IMR-90 (cell line): Measurements from ENCODE around the gene GPC5. TPM values are rescaled to one million over a fixed set of nuclear protein-coding genes. Genes with fewer than 3 reads are reported as not detected.

ENCODE experiments used
- ATAC-seq: fragments of 200-7000 bp; cut with Tn5 transposase; 2 replicates; pipeline ENCODE4 v1.9.1; 2020; ENCODE audit warnings: low read depth, mild to moderate bottlenecking, moderate library complexity
- BruUV-seq: library from RNA; stranded (reverse); fragments of 400-500 nt; replicated peaks from 2 replicates; lab custom pipeline; 2021; lab: Mats Ljungman, UMichigan
- CTCF ChIA-PET: fragments of 300-600 bp; formaldehyde crosslinking; extraction: SDS; loops from one replicate; lab custom pipeline; 2021; ENCODE audit warnings: antibody characterized with exemption; lab: Yijun Ruan, JAX
- POLR2A ChIA-PET: fragments of 300-600 bp; sonication (Branson Sonifier 250); formaldehyde crosslinking; loops from one replicate; lab custom pipeline; 2022; ENCODE audit warnings: antibody characterized with exemption; ENCODE audit not compliant: unreplicated experiment; lab: Charles Lee
- DNase-seq: peaks from one replicate; pipeline ENCODE4 v3.0.0; 2013
- H2AFZ ChIP-seq: replicated peaks from 2 replicates; pipeline ENCODE3; 2013; ENCODE audit warnings: low read length, mild to moderate bottlenecking; ENCODE audit not compliant: poor library complexity
- H2AK5ac ChIP-seq: 2 replicates; pipeline ENCODE4 v1.6.1; 2013; ENCODE audit warnings: low read depth, low read length, inconsistent platforms
- H2AK9ac ChIP-seq: replicated peaks from 2 replicates; pipeline ENCODE3; 2013; ENCODE audit warnings: mild to moderate bottlenecking, low read depth, low read length, moderate library complexity; ENCODE audit not compliant: poor library complexity
- H2BK120ac ChIP-seq: 2 replicates; pipeline ENCODE4 v1.6.1; 2013; ENCODE audit warnings: low read depth, low read length, inconsistent platforms
- H2BK15ac ChIP-seq: 3 replicates; pipeline ENCODE4 v1.6.1; 2013; ENCODE audit warnings: low read depth, low read length, inconsistent platforms
- H2BK20ac ChIP-seq: 2 replicates; pipeline ENCODE4 v1.6.1; 2013; ENCODE audit warnings: low read depth, mild to moderate bottlenecking, inconsistent platforms, low read length, moderate library complexity
- H2BK5ac ChIP-seq: 2 replicates; pipeline ENCODE4 v1.6.1; 2013; ENCODE audit warnings: mild to moderate bottlenecking, low read depth, low read length, inconsistent platforms; ENCODE audit not compliant: poor library complexity, severe bottlenecking
- H3K14ac ChIP-seq: replicated peaks from 2 replicates; pipeline ENCODE4 v1.6.1; 2013; ENCODE audit warnings: low read depth, low read length, inconsistent platforms
- H3K18ac ChIP-seq: 2 replicates; pipeline ENCODE4 v1.6.1; 2013; ENCODE audit warnings: low read depth, low read length, control low read depth
- H3K23ac ChIP-seq: 2 replicates; pipeline ENCODE4 v1.6.1; 2013; ENCODE audit warnings: low read depth, low read length, inconsistent platforms
- H3K27ac ChIP-seq: 2 replicates; pipeline ENCODE4 v1.5.1; 2013; ENCODE audit warnings: mild to moderate bottlenecking, control low read depth, low read length; ENCODE audit not compliant: insufficient read depth
- H3K27me3 ChIP-seq: 2 replicates; pipeline ENCODE4 v1.6.1; 2013; ENCODE audit warnings: low read length; ENCODE audit not compliant: control insufficient read depth, insufficient read depth
- H3K36me3 ChIP-seq: 2 replicates; pipeline ENCODE4 v1.6.1; 2013; ENCODE audit warnings: low read length, mixed read lengths; ENCODE audit not compliant: control insufficient read depth, insufficient read depth
- H3K4ac ChIP-seq: 2 replicates; pipeline ENCODE4 v1.6.1; 2013; ENCODE audit warnings: low read depth, low read length, inconsistent platforms
- H3K4me1 ChIP-seq: 2 replicates; pipeline ENCODE4 v1.6.1; 2013; ENCODE audit warnings: low read length, mixed read lengths; ENCODE audit not compliant: control insufficient read depth, insufficient read depth
- H3K4me2 ChIP-seq: 2 replicates; pipeline ENCODE4 v1.6.1; 2013; ENCODE audit warnings: low read depth, mild to moderate bottlenecking, control low read depth, low read length, moderate library complexity
- H3K4me3 ChIP-seq: 2 replicates; pipeline ENCODE4 v1.5.1; 2013; ENCODE audit warnings: low read depth, mild to moderate bottlenecking, control low read depth, low read length, moderate library complexity; ENCODE audit not compliant: insufficient read depth
- H3K56ac ChIP-seq: 2 replicates; pipeline ENCODE4 v1.6.1; 2013; ENCODE audit warnings: low read length, inconsistent platforms; ENCODE audit not compliant: insufficient read depth; ENCODE audit errors: extremely low read depth
- H3K79me1 ChIP-seq, 2 experiments: 2 replicates each; pipeline ENCODE4 v1.6.1; 2013; ENCODE audit warnings: low read length in 2 of 2, inconsistent platforms in 1 of 2, low read depth in 1 of 2
- H3K9ac ChIP-seq: 2 replicates; pipeline ENCODE4 v1.6.1; 2013; ENCODE audit warnings: low read depth, low read length, control low read depth
- H3K9me1 ChIP-seq: 2 replicates; pipeline ENCODE4 v1.6.1; 2013; ENCODE audit warnings: low read length, inconsistent platforms; ENCODE audit not compliant: insufficient read depth
- H3K9me3 ChIP-seq: 2 replicates; pipeline ENCODE4 v1.6.1; 2013; ENCODE audit warnings: low read length; ENCODE audit not compliant: control insufficient read depth, insufficient read depth
- H4K20me1 ChIP-seq: 2 replicates; pipeline ENCODE4 v1.6.1; 2013; ENCODE audit warnings: low read length, inconsistent platforms; ENCODE audit not compliant: insufficient read depth
- H4K5ac ChIP-seq: 2 replicates; pipeline ENCODE4 v1.6.1; 2013; ENCODE audit warnings: mild to moderate bottlenecking, low read depth, low read length, control low read depth
- H4K8ac ChIP-seq, 2 experiments: 2 replicates each; pipeline ENCODE4 v1.6.1; 2013; ENCODE audit warnings: low read depth in 2 of 2, low read length in 2 of 2, control low read depth in 1 of 2, inconsistent platforms in 1 of 2
- H4K91ac ChIP-seq: 2 replicates; pipeline ENCODE4 v1.6.1; 2013; ENCODE audit warnings: low read depth, low read length, inconsistent platforms; ENCODE audit not compliant: insufficient read depth
- MAFK ChIP-seq: IDR thresholded peaks from 2 replicates; pipeline ENCODE4 v1.6.1; 2012; ENCODE audit warnings: low read depth, low read length, improper control_type of control experiment
- RFX5 ChIP-seq: IDR thresholded peaks from 2 replicates; pipeline ENCODE4 v1.8.0; 2012; ENCODE audit warnings: low read depth, mild to moderate bottlenecking, low read length, moderate library complexity
- WGBS, 2 experiments: methylation state at CpG; one replicate each; pipeline versions ENCODE4 v1.1.5 to v1.1.7; 2013; ENCODE audit warnings: missing lambda C conversion rate in 2 of 2; ENCODE audit not compliant: insufficient read length in 1 of 2; ENCODE audit errors: extremely low coverage in 2 of 2; 5-methylcytosine and 5-hydroxymethylcytosine counted together
- dilution Hi-C: fragments of 300-500 bp; cut with HindIII; formaldehyde crosslinking; loops from one replicate; pipeline ENCODE4 v1.14.3; 2018; ENCODE audit warnings: low sequenced_read_pairs; ENCODE audit not compliant: unreplicated experiment
- in situ Hi-C: fragments of 300-500 bp; cut with MboI; formaldehyde crosslinking; loops from 3 replicates; pipeline ENCODE4 v1.14.3; 2019; ENCODE audit warnings: low sequenced_read_pairs, inconsistent platforms, mixed read lengths
- intact Hi-C: fragments of 100-400 bp; cut with micrococcal nuclease; formaldehyde crosslinking; loops from 2 replicates; pipeline ENCODE4 v1.10.0; 2022
- polyA plus RNA-seq, 3 experiments: library from polyadenylated mRNA; depleted of rRNA; stranded (reverse); fragments of >200 nt; gene quantifications; 2 replicates each; pipeline ENCODE4 v1.2.3, GENCODE V29; 2012; ENCODE audit warnings: low replicate concordance in 1 of 3
- total RNA-seq: library from RNA; depleted of rRNA; stranded (reverse); fragments of >200 nt; gene quantifications from 2 replicates; pipeline ENCODE4 v1.2.3, GENCODE V29; 2012

Gene GPC5
- total and polyA plus RNA-seq, 2 of the 4 experiments (the other 2 are of a cell fraction): 0.94 to 1.8 TPM

DNA sequence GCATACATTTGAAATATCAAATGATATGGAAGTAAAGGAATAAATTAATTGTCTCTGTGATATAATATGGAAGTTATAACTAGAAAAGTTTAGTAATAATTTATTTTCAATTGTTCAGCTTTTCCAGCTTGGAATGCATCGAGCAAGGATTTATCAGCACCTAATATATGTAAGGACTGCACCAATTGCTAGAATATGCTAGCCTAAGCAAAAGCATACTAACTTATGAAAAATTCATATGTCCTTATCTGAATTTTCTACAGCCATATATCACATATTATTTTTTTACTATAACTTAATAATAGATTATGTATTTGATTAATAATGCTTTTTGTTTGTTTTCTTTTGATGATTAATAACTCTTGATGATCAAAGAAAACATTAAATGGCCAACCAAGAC lies 979.0 kb downstream of the GPC5 start:
- H3K4me3 ChIP-seq: no peak overlapping the region
- H3K27ac ChIP-seq: no peak overlapping the region
- ChIA-PET POLR2A (no interaction called here), CTCF (no interaction called here)
- no peak overlapping the region for H3K4ac ChIP-seq
- H2BK5ac ChIP-seq: no peak overlapping the region
- no peaks in the 10 kb centered on the region for H3K4me1 ChIP-seq
- no TSS peak for BruUV-seq
- H3K36me3 ChIP-seq: no peaks in the 10 kb centered on the region
- H3K27me3 ChIP-seq: no peaks in the 10 kb centered on the region
- no peak overlapping the region for H3K18ac ChIP-seq
- in situ Hi-C loops: no loop called here
- DNase-seq (no peak), ATAC-seq (no peak)
- H4K20me1 ChIP-seq: no peaks in the 10 kb centered on the region
- no peaks in the 10 kb centered on the region for H3K79me1 ChIP-seq
- no peak overlapping the region for H3K56ac ChIP-seq
- H3K9me1 ChIP-seq: no peaks in the 10 kb centered on the region
- no peak overlapping the region for H2AK9ac ChIP-seq
- WGBS, 2 experiments: no CpG with 5 or more reads among the region's 1 CpG
- no peak overlapping the region for H2AK5ac ChIP-seq
- H2BK15ac ChIP-seq: no peak overlapping the region
- H4K8ac ChIP-seq: no peak overlapping the region
- H3K9ac ChIP-seq: no peak overlapping the region
- H4K91ac ChIP-seq: no peak overlapping the region
- no peak overlapping the region for H4K5ac ChIP-seq
- no peak overlapping the region for H2BK120ac ChIP-seq
- no peak overlapping the region for H2AFZ ChIP-seq
- no peak overlapping the region for H3K23ac ChIP-seq
- no peak overlapping the region for H2BK20ac ChIP-seq
- H3K9me3 ChIP-seq: peaks cover 4% of the 10 kb centered on the region; the same call in 1 of the 2 replicates
- peak; percentile 59 for TF ChIP-seq MAFK
- TF ChIP-seq RFX5: no peak
- H3K14ac ChIP-seq: no peak overlapping the region
- intact Hi-C loops: no loop called here
- dilution Hi-C loops: no loop called here
- H3K4me2 ChIP-seq: no peak overlapping the region
